SK-MEL-5 (cell line): ENCODE data around the gene ADCK1. TPM values are rescaled to one million over a fixed set of nuclear protein-coding genes. Genes with fewer than 3 reads are reported as not detected.
"Not testable (repeated sequence)": the region's sequence is repeated elsewhere in the genome, so short reads cannot be mapped to it uniquely, and the experiment has no call there.

Source experiments
- DNase-seq: peaks from one replicate; pipeline ENCODE4 v3.0.0-alpha.2; 2016; ENCODE audit warnings: low read depth, low spot score
- in situ Hi-C: cut with HindIII; loops from 2 replicates; pipeline ENCODE4 v1.10.0; 2016; ENCODE audit warnings: low sequenced_read_pairs, high pct_unique_total_duplicates, low pct_unique_long_range_greater_than_20kb
- total RNA-seq: library from RNA; depleted of rRNA; stranded (reverse); fragments of >200 nt; shearing (Covaris generic); gene quantifications from 2 replicates; pipeline ENCODE4 v1.2.3, GENCODE V29; 2014

Gene ADCK1
- total RNA-seq, 1 experiment from 2014 or later, result 5.9 TPM

DNA sequence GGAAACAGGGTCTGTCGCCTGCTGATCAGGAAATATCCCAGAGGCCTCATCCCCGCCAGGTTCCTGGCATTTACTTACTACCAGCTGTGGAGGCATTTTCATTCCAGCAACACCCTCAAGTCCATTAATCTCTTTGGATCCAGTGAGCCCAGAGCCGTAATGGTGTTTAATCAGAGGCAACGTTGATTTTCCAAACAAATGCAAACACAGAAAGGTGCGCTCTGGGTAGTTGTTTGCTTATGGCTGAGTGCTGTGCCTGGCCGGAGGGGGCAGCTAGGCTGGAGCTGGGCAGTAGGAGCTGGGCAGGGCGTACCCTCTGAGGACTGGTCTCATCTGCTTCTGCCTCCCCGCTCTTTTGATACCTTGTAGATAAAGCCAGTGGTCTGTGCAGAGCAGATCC is 110.6 kb downstream of the ADCK1 start:
- in situ Hi-C loops, result no loop called here
- DNase-seq, result no peak

DNA sequence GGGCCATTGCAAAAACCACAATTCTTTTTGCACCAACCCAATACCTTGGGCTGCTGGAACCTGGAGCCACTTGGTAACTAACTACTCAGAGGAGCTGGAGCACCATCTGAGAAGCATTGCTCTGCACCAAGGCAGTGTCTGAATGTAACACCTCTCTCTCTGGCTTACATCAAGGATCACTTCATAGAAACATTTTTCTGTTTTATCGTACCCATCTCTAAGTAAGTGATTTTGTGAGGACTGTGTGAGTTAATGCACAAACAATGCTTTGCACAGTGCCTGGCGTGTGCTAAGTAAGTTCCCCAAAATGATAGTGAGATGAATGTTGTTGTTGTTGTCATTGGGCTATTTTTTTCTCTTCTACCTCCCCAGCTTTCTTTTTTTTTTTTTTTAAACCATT is 111.4 kb downstream of the ADCK1 start:
- in situ Hi-C loops, result no loop called here

DNA sequence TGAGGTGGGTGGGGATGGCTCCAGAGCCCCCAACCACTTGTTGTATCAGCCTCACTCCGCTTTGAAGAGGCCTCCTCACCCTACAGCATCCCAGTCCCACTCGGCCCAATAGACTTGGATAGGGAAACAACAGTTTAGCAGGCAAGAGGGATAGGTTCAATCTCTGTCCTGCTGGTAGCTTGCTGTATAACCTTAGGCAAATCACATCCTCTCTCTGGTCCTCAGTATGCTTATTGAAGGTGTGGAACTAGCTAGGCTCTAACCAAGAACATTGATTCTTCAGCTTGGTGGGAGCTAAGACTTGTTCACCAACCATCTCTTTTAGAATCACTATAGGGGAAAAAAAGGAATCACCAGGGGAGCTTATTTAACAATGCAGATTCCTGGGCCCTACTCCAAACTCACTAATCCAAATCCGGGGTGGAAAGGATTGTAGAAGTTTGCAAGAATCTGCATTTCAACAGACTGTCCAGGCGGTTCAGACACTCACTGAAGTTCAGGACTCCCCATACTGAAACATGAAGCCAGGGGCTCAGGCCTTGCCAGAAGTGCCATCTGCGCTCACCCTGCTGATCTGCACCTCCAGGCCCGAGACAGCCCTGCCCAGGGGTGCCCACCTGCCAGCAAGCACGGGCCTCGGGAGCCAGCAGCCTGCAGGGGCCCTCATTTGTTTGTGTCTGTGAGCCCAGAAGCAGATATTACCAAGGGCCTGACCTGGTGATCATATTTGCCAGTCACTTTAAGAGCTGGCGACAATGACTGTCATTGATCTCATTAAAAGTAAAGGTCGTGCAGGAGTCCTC is 113.0 kb downstream of the ADCK1 start:
- in situ Hi-C loops, result no loop called here
- DNase-seq, result no peak

More for the DNA sequence above, 111.4 kb downstream of the ADCK1 start:
- DNase-seq, result no peak

DNA sequence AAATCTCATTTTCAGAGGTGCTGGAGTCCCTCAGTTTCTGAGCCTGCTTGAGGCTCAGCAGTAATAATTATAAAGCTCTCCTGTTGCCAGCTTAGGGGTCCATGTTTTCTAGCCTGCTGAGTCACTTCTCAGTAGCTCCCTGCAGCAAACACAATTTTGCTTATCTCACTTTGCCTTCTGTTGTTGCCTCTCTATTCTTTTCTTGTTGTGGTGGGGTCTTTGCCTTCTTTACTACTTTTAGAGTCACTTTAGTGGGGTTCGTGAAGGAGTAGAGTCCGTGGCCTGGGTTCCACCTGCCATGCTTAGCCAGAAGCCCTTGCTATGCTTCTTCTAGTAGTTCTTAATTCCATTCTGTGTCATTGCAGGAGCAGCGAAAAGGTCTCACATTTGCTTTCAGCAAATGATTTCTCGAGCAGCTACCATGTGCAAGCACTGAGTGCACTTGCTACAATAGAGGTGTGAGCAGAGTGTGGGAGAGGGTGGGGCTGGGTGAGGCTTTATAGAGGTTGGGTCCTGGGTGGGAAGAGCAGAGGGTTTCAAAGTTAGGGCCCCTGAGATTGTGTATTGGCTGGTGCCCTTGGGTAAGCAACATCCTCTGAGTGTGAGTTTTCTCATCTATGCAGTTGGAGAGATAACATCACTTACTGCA is 114.3 kb downstream of the ADCK1 start:
- in situ Hi-C loops, result no loop called here

DNA sequence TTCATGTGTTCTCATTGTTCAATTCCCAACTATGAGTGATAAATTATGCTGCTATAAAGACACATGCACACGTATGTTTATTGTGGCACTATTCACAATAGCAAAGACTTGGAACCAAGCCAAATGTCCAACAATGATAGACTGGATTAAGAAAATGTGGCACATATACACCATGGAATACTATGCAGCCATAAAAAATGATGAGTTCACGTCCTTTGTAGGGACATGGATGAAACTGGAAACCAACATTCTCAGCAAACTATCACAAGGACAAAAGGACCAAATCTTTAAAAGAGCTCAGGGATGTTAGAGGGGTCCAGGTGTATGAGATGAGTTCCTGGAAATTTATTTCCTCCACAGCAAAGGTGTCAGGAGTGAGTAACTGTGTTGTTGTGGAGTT is 115.5 kb downstream of the ADCK1 start:
- DNase-seq, in situ Hi-C loops: not testable (repeated sequence)

More for the DNA sequence above, 114.3 kb downstream of the ADCK1 start:
- no peak for DNase-seq

DNA sequence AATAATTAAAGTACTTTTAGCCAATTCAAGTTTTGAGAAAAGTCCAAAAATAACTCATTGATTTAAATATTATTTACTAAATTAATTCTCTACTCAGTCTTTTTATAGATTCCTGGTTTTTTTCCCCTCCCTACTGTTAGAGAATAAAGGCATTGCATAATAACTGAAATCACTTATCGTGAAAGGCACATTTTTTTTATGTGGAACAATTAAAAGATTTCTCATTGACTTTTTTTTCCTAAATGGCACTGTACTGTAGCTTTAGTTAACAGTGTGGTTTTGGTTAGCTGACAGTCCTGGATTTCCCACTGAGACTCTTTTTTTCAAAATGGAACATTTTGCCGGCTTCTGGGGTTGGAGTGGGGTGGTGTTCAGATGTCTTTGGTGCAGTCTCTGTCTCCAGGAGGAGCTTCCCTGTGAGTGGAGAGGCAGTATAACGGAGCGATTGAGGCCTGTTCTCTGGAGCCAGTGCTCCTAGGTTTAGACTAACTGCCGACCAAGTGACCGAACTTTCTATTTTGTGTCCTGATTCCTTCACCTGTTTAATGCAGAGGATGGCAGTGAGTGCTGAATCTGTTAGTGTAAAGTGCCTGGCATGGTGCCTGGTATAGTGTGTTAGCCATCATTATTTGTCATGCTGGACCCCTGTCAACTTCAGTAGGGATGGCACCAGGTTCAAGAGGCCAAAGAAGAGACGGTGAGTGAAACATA is 117.7 kb downstream of the ADCK1 start:
- in situ Hi-C loops, result no loop called here
- DNase-seq, result no peak

DNA sequence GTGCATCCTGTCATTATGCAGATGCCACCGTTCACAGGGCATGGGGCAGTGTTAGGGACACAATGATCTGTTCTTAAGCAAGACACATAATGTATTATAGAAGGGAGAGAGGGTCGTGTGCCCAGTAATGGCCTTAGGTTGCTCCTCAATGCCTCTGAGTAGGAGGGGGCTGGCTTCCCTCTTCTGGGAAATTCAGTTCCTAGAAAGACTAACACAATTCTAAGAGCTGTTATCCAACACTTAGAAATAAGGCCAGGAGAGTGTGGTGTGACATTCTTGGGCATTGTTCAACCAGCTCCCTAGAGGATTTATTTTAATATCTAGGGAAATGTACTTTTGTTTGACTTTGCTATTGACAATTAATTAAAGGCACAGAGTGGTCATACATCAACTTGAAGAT is 118.5 kb downstream of the ADCK1 start:
- in situ Hi-C loops, result no loop called here
- no peak for DNase-seq

DNA sequence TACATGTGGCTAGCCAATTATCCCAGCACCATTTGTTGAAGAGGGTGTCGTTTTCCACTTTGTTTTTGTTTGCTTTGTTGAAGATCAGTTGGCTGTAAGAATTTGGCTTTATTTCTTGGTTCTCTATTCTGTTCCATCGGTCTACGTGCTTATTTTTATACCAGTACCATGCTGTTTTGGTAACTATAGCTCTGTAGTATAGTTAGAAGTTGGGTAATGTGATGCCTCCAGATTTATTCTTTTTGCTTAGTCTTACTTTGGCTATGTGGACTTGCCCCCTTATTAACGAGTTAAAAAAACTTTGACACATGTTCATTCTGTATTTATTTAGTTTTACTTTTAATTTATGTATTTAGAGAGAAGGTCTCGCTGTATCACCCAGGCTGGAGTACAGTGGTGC is 120.4 kb downstream of the ADCK1 start:
- DNase-seq, result no peak
- in situ Hi-C loops, result no loop called here

DNA sequence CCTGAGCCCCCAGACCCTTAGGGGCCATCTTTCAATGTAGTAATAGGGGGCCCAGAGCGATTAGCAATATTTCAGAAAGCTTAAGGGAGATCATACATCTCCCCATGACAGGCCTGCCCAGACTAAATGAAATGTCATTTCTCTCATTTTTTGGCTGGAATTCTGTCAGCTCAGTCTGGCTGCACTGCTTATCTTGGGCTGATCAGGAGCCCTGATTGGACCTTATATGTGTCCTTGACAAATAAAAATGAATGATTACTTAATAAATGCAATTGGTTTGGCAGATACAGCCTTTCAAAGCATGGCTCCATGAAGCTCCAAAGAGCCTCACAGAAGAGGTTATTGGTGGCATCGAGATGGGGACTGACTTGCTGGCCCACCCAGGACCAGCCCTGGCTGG is 121.9 kb downstream of the ADCK1 start:
- in situ Hi-C loops, result no loop called here

DNA sequence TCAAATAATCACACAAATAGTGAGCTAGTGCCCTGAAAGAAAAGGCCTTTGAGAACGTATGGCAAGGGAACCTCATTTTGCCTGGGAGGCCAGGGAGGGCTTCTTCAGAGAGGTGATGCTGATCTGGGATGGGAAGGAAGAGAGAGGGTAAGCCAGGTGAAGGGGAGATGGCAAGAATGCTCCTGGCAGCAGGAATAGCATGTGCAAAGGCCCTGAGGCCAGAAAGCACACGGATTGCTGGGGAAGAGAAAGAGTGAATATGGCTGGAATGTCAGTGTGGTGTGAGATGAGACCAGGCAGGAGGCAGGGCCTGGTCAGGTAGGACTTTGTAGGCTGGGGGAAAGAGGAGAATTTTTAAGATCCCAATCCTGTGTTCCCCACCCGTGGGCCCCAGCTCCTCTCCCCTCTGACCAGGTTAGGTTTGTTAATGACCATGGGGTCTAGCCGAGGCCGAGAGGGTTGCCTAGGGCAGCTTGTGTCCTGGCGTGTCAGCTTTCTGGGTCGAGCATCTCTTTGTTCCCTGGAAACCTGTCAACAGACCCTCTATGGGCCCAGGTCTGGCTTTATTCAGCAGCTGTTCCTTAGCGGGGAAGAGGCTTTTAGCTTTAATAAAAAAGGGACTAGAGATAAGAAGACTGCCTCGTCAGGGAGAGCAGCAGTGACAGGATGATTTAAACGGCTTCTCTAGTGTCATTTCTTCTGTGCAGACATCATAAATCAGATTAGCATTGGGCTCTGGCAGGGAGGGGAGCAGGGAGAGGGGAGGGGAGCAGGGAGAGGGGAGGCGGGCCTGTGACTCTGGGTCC is 123.4 kb downstream of the ADCK1 start:
- in situ Hi-C loops, result no loop called here
- DNase-seq, result no peak

More for the DNA sequence above, 121.9 kb downstream of the ADCK1 start:
- no peak for DNase-seq

DNA sequence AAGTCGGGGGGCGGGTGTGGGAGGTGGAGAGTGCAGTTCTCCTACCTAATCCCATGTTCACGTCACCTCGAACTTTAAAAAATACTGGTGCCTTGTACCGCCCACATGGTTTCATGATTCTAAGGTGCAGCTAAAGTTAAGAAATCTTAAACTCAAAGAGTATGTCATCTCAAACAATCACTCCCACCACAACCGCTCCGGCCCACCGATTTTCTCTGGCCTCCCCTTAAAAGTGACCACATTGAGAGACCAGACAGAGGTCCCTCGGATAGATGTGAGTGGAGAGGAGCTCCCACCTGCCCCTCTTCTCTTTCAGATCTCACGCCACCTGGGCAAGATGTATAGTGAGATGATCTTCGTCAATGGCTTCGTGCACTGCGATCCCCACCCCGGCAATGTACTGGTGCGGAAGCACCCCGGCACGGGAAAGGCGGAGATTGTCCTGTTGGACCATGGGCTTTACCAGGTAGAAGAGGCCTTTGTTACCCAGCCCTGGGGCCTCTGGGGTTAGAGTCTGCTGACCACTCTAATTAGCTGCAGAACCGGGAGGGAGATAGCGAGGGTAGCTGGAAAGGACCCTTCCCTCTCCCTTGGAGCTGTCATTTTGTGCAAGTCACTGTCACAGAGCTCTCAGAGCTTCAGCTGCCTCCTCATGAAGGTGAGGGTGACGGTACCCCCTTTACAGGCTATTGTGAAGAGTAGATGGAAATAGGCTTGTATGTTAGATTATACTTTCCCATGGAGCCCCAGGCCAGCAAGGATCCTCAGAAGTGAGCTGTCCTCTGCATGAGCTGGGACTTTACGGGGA is 124.4 kb downstream of the ADCK1 start:
- in situ Hi-C loops, result no loop called here
- no peak for DNase-seq

DNA sequence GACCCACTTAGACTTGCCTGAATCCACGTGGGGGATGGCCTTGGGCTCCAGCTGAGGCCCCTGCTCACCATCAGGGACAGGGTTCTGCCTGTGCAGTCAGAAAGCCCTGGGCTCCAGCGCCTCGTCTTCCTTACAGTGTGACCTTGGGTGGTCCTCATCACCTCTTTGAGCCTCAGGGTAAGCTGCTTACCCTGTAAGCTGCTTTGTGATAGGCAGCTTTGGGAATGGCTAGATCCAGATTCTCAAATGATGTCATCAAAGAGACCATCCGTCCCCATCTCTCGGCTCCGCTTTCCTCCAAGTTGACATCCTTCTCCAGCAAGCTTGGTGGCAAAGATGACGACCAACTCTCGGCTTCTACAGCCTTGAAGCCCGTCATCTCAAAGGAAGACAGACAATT is 127.0 kb downstream of the ADCK1 start:
- in situ Hi-C loops, result no loop called here

DNA sequence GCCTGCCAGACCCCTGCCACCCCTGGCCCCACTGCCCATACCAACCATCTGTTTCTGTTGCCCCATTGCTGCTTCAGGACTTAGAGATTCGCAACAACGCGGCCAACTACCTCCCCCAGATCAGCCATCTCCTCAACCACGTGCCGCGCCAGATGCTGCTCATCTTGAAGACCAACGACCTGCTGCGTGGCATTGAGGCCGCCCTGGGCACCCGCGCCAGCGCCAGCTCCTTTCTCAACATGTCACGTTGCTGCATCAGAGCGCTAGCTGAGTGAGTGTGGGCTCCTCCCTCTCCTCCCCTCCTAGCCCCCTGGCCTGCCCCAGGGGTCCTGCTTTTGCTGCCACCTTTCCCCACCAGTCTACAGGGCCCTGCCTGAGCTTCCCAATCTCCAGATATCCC is 131.5 kb downstream of the ADCK1 start:
- in situ Hi-C loops, result no loop called here
- DNase-seq, result no peak

More for the DNA sequence above, 127.0 kb downstream of the ADCK1 start:
- no peak for DNase-seq

DNA sequence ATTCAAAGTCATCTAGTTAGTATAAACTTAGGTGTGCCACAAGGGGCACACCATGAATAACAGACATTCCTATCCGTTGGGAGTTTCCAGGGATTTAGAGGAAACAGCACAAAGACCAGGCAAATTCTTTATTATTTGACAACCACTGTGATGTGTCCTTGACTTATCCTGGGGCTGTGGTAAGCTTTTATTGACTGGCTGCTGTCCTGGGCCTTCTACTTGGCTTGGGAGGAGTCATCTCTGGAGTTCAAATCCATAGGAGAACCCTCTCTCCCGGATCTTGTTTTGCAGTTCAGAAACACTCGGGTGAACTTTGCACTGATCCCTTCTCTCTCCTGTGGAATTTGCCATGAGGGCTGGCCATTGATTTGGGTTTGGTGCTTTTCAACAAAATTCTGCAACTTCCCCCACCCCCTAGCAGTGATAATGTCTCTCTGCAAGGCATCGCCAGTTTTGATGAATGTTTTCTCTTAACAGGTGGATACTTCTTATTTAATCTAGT is 136.3 kb downstream of the ADCK1 start:
- no peak for DNase-seq
- in situ Hi-C loops, result no loop called here

DNA sequence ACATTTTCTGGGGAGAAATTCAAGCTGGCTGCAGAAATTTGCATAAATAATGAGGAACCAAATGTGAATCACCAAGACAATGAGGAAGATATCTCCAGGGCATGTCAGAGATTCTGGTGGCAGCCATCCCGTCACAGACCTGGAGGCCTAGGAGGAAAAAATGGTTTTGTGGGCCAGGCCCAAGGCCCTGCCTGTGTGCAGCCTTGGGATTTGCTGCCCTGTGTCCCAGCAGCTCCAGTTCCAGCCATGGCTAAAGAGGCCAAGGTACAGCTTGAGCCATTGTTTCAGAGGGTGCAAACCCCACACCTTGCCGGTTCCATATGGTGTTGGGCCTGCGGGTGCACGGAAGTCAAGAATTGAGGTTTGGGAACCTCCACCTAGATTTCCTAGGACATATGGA is 147.5 kb downstream of the ADCK1 start:
- DNase-seq, result no peak
- in situ Hi-C loops, result no loop called here

DNA sequence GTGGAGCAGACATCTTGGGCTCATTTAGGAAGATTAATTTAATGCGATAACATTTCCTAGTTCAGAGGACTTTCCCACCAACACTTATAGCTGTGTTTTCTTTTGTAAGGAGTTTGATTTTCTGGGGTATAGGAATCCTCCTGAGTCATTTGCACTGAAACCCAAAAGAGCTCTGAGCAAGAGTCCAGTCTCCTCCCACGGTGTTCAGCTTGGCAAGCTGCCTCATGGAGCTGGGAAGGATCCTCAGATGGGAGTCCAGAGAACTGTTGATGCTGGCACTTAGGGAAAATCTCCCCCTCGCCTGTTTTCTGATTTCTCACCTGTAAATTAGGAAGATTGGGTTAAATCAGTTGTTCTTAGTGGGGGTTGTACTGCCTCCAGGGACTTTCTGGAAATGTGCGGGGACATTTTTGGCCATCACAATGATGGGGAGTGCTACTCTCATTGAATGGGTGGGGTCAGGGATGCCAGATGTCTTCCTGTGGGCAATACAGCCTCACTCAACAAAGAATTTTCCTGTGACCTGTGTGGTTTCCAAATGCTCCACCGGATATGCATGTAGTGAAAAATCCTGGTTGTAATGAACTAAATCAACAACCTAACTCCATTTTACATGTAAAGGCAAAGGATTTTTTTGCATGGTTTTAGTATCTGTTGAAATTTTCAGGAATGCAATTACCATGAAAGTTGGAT is 150.6 kb downstream of the ADCK1 start:
- no peak for DNase-seq
- in situ Hi-C loops, result no loop called here
